Embryonic facial prominence (tissue), 1 donor: ENCODE measurements around the gene ZNF205.
A peak's percentile ranks its signal among the peaks of the same experiment; 100 is the strongest.
"Not testable (repeated sequence)": the region's sequence is repeated elsewhere in the genome, so short reads cannot be mapped to it uniquely, and the experiment has no call there.

Experiments used
- DNase-seq: peaks from one replicate; pipeline ENCODE4 v3.0.0-alpha.2; 2016; ENCODE audit errors: extremely low spot score

Gene ZNF205

DNA sequence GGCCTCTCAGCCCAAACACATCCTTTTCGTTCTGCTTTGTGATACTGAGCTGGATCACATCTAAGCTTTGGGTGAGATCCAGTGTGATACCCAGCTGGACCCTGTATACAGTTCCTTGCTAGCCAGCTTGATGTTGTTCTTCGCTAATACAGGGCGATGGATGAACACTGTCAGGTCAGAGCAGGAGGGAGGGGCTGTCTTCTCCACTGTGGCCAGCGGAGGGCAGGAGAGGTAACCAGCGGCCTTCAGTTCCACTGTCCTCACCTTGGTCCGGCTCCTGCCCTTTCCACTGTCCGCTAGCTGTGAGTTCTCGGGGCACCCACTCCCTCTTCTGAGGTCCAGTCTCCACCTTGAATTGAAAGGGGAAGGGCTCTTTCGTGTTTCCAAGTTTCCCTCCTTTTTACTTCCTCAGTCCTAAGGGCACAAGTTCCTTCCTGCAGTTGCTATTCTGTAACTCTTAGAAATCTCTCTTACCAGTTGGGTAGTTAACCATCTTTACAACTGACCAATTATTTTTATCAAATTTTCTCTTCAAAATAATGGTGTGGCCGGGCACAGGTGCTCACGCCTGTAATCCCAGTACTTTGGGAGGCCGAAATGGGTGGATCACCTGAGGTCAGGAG is 19.5 kb downstream of the ZNF205 start:
- no peak for DNase-seq

DNA sequence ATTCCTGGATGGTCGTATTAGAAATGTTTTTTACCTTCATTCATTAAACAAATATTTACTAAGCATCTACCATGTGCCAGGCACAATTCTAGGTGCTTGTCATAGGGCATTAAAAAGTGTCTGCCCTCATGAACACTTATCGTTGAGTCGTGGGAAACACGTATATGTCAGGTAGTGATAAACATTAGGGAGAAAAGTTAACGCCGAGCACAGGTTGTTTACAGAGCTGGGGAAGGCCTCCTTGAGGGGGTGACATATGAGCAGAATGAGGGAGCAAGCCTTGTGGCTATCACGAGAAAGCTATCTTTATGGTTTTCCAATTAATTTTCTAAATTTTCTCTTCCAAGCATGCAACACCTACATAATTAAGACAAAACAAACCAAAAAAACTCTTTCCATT is 21.5 kb downstream of the ZNF205 start:
- no peak for DNase-seq

DNA sequence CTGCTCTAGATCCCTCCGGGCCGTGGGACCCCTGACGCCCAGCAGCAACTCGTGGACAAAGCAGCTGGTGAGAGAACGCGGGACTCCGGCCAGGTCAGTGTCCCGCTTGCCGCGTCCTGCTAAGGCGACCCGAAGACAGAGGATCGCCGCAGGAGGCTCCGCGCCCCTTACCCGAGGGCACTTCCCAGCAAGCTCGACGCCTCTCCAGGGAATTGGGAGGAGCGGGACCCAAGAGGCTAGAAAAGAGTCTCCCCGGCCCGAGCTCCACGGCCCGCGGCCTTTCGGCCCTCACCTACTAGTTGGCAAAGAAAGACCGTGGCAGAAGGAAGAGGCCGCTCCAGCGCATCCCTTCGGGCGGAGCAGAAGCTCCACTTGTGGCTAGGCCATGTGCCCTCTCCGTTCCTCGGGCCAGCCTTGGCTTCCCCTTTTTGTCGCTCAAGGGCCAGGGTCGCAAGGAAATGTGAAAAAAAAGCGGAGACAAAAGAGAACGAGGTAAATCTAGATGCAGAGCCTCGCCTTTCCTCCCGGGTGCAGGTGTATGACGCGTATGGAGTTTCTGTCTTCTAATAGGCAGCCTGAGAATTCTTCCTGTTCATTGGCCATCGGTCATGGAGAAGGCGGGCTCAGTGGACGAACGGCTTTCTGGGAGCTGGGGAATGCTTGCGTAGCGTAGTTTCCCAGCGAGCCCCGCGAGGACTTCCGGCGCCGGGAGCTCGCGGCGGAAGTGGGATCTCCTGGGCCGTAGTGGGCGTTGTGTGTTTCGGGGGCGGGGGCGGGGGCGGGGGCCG is 22.1 kb downstream of the ZNF205 start, which contains the start of gene ZNF213:
ZNF213 (plus strand) TSS at position 692 of the 788 bp plus-strand sequence. CDS start 2,252 bp downstream, outside the sequence.
- peak; percentile 98 for DNase-seq

DNA sequence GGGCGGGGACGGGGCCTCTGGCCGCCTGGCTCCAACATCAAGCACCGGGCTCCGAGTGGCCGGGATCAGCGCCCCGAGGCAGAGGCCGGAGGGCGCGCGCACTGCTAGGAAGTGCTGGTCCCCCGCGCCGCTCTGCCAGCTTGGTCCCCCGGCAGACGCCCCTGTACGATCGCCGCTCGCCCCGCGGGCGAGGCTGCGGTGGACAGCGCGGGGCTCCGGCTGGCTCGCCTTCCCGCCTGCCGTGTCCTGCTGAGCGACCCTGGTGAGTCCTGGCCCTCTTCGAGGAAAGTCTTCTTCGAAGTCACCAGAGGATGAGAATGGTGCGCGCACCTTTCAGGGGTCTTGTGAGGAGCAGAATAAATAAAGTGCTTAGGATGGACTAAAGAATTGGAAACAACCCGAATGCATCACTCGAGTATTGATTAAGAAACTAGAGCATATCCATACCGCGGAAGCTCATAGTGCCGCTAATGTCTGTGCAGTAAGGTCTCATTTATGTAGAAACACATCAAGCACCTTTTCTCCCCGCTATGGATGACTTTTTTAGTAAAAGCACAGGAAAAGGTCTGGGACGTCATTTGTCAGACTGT is 22.8 kb downstream of the ZNF205 start:
- DNase-seq, result no peak

DNA sequence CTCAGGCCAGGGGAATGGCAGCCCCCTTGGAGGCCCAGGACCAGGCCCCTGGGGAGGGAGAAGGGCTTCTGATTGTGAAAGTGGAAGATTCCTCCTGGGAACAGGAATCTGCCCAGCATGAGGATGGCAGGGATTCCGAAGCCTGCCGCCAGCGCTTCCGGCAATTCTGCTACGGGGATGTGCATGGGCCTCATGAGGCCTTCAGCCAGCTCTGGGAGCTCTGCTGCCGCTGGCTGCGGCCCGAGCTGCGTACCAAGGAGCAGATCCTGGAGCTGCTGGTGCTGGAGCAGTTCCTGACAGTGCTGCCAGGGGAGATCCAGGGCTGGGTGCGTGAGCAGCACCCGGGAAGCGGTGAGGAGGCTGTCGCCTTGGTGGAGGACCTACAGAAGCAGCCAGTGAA is 24.9 kb downstream of the ZNF205 start:
- no peak for DNase-seq

DNA sequence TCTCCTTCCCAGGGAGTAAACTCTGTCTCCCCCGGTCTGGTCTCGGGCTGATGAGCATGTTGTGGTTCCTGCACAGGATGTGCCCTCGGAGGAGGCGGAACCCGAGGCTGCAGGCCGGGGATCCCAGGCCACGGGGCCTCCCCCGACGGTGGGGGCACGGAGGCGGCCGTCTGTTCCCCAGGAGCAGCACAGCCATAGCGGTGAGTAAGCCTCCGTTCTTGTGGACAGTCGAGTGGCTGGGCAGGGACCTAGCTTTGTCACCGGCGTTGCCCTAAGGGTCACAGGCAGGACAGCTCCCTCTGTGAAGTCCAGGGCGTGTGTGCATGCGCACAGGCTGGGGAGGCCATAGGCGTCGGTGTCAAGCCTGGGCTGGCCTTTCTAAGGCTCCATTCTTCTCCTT is 26.0 kb downstream of the ZNF205 start:
- no peak for DNase-seq

DNA sequence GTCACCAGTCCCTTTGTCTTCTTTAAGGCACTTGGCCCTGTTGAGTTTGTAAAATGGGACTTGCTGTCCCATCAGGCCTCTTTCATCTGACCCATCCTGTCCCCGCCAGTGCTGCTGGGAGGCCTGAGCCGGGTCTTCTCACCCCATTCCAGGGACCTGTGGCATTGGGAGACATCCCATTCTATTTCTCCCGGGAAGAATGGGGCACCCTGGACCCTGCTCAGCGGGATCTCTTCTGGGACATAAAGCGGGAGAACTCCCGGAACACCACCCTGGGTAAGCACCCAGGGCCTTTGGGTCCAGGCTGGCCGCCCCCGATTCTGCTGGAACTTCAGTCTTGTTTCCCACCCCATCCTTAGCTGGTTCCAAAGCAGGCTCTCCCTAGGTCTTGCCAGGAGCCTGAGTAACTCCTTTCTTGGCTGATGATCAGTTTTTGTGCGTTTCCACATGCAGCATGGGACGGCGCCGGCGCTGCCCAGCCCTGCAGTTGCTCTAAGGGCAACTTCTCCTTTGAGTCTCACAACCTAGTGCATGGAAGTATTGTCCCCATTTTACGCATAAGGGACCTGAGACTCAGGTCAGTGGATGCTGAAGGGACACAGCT is 26.5 kb downstream of the ZNF205 start:
- DNase-seq, result no peak

DNA sequence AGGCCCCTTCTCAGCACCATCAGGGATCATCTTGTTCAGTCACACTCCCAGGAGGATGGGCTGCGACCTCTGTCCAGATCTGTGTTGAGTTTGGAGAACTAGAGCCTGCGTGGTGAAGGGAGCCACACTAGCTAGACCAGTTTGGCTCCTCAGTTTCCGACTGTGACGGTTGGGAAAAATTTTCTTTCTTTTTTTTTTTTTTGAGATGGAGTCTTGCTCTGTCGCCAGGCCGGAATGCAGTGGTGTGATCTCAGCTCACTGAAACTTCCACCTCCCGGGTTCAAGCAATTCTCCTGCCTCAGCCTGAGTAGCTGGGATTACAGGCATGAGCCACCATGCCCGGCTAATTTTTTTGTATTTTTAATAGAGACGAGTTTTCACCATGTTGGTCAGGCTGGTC is 27.2 kb downstream of the ZNF205 start:
- not testable (repeated sequence) for DNase-seq

DNA sequence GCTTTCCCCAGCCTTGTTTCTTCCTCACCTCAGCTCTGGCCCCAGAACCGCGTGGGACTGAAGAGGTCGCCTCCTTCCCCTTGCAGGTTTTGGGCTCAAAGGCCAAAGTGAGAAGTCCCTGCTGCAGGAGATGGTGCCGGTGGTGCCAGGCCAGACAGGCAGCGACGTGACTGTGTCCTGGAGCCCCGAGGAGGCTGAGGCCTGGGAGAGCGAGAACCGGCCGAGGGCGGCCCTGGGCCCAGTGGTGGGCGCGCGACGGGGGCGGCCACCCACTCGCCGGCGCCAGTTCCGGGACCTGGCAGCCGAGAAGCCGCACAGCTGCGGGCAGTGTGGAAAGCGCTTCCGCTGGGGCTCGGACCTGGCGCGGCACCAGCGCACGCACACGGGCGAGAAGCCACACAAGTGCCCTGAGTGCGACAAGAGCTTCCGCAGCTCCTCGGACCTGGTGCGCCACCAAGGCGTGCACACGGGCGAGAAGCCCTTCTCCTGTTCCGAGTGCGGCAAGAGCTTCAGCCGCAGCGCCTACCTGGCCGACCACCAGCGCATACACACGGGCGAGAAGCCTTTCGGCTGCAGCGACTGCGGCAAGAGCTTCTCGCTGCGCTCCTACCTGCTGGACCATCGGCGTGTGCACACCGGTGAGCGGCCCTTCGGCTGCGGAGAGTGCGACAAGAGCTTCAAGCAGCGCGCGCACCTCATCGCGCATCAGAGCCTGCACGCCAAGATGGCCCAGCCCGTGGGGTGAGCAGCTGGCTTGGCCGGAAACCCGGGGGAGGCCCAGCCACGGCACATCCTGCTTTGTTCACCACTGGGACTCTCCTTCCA is 28.4 kb downstream of the ZNF205 start:
- DNase-seq, result no peak

DNA sequence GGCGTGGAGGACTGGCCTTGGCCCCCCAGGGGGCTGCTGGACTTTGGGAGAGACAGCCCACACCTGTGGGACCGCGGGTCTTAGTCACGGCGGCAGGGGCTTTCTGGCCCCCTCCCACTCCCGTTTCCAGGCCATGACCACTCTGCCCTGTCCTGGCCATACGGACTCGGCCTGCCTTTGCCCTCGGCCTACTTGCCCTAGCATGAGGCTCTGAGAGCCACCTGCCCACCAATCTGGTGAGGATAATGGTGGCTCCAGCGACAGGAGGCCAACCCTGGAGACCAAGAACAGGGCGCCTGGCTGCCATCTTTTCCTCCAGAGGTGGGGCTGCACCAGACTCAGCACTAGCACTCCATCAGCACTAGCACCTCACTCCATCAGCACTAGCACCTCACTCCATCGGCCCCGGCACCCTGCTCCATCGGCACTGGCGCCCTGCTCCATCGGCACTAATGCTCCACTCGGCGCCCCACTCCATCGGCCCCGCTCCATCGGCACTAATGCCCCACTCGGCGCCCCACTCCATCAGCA is 29.5 kb downstream of the ZNF205 start:
- no peak for DNase-seq

DNA sequence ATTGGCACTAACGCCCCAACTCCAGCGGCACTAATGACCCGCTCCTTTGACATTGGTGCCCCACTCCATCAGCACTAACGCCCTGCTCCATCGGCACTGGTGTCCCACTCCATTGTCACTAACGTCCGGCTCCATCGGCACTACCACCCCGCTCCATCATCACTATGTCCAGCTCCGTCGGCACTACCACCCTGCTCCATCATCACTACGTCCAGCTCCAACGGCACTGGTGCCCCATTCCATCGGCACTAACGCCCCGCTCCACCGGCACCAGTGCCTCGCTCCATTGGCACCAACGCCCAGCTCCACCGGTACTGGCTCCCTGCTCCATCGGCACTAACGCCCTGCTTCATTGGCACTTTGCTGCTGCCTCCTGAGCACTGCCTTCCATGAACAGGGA is 29.9 kb downstream of the ZNF205 start:
- DNase-seq, result no peak

DNA sequence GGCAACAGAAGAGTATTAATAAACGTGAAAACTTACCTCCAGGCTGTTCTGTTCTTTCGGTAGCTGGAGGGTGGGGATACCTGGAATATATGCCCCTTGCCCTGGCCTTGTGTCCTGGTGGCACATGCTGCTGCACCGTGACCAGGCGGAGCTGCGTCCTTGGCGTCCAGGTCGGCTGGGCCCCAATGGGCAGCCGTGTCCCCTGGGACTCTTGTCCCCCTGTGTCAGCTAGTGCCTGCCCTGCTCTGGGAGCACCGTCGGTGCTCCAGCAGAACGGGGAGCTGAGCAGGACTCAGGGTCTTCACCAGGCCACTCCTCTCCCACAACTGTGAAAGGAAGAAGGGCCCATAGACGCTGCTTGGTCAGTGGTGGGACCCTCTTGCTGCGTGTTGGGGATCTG is 30.4 kb downstream of the ZNF205 start:
- no peak for DNase-seq

DNA sequence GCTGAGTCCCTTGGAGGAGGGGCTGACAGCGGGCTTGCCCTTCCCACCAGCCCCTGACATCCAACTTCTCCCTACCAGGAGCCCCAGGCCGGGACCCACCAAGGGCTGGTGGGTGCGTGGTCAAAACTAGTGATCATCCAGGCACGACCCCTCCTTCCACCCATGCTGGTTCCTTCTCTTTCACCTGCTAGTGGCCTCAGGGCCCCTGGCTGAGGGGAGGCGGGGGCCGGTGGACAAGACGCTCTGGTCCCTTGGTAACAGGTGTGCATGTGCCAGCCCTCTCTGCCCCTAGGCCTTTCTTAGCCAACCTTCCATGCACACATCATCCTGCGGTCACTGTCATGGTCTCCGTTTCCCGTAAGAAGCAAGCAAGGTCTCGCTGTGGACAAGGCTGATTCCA is 30.8 kb downstream of the ZNF205 start:
- no peak for DNase-seq

DNA sequence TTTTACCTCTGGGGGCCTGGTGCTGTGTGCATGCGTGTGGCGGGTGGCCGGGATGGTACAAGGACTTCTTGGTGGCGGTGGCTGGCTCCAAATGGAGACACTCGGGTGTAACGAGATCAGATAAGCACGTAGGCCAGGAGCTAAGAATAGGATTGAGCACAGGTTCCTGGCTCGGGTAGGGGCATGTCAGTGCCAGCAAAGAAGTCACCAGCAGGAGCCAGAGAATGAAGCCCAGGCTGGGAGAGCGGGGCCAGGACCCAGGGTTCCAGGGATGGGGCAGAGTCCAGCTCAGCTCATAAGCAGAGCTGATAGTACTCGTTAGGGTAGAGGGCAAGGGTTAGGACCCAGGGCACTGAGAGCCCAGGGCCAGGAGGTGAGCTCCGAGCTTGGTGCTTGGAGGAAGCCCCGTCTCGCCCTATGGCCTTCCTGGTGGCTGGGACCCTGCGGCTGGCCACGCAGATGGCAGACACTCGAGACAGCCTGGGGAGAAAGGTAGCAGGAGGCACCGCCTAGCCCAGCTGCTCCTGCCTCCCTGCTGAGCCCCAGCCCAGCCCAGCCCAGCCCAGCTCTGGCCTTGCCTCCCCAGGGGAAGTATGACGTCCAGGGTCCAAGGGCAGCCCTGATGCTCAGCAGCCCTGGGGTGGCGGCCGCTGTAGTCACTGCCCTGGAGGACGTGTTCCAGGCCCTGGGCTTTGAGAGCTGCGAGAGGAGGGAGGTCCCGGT is 31.4 kb downstream of the ZNF205 start:
- no peak for DNase-seq

DNA sequence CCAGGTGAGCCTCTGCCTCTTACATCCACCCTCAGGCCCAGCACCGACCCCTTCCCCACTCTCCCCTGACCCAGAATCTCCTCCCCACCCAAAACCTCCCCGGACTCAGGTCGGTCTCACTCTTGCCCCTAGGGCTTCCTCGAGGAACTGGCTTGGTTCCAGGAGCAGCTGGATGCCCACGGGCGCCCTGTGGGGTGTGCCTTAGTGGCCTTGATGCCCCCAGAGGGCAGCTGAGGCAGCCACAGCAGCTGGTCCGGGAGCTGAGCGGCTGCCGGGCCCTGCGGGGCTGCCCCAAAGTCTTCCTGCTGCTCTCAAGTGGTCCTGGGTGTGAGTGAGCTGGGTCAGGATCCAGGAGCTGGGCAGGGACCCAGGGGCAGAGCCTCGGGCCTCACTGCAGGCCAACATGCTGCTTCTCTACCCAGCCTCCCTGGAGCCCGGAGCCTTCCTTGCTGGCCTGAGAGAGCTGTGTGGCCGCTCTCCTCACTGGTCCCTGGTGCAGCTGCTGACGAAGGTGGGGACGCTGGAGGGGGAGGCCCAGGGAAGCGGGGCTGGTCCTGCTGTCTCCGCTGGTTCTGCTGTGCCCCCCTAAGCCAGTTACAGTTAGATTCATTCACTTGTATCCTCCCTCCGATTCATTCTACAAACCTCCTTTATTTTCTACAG is 32.1 kb downstream of the ZNF205 start:
- DNase-seq, result no peak

DNA sequence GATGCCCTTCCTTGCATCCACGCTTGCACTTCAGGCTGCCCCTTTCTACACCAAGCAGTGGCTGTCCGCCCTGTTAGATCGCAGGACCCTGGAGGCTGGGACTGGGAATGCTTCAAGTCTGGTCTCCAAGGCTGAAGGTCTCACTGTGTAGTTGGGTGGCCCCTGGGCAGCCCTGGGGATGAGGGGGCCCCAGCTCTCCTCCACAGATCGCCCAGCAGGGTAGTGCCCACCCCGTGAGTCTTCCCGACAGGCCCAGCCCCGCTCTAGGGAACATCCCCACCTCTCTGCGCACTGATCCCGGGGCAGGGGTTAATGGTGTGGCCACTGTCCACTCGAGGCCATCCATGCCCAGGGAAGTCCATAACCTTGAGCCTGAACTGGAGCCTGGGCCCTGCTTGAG is 32.8 kb downstream of the ZNF205 start:
- no peak for DNase-seq

DNA sequence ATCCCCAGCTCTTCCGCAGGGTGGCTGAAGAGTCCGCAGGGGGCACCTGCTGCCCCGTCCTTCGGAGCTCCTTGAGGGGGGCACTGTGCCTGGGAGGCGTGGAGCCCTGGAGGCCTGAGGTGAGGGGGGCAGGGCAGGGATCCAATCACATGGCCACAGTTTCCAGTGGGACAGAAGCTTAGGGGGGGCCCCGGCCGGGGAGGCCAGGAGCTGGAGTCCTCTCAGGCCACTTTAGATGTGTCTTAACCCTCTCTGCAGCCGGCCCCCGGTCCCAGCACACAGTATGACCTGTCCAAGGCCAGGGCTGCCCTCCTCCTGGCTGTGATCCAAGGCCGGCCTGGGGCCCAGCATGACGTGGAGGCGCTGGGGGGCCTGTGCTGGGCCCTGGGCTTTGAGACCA is 33.3 kb downstream of the ZNF205 start:
- DNase-seq, result no peak

DNA sequence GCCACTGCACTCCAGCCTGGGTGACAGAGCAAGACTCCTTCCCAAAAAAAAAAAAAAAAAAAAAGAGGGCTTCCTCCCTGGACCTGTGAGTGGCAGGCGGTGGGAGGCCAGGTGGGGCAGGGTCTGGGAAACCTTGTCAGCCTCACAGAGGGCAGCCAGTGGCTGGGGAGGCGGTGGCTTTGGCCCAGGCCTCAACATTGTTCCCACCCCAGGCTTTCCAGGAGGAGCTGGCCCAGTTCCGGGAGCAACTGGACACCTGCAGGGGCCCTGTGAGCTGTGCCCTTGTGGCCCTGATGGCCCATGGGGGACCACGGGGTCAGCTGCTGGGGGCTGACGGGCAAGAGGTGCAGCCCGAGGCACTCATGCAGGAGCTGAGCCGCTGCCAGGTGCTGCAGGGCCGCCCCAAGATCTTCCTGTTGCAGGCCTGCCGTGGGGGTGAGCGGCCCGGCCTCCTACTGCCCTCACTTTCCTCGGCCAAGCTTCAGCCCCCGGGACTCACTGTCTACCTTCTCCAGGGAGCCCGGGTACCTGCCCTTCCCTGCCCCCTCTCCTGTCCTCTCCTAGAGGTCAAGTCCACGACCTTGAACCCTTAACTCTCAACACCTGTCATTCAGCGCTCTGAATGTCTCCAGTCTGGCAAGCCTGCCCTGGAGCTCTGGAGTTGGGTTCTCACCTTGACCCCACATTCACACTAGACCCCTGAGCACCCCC is 34.8 kb downstream of the ZNF205 start:
- no peak for DNase-seq

DNA sequence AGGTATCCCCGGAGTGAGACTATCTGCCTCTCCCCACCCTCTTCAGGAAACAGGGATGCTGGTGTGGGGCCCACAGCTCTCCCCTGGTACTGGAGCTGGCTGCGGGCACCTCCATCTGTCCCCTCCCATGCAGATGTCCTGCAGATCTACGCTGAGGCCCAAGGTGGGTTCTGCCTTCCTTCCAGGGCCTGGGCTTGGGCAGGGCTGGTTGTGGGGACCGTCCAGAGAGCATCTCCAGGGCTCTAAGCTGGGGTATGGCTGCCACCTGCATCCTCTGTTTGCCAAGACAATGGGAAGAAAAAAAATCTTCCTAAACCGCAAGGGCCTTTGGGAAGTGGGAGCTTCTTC is 35.3 kb downstream of the ZNF205 start:
- DNase-seq, result no peak
